Posterior cingulate gyrus (tissue), 11 donors: ENCODE data around the gene MRGPRG.

Source experiments
- DNase-seq, 10 donors: peaks; one replicate each; pipeline versions ENCODE4 v3.0.0 to v3.0.0-alpha.2; 2020 to 2021; ENCODE audit warnings: mixed read lengths in 3 of 10
- intact Hi-C: fragments of 100-400 bp; cut with DNase I; formaldehyde crosslinking; loops from one replicate; pipeline ENCODE4 v1.15.1; 2023

Gene MRGPRG

GRCh38 chr11:3226846-3227567 is 8.4 kb upstream of the MRGPRG start:
- intact Hi-C loops, result no loop called here

GRCh38 chr11:3225826-3226750 is 7.5 kb upstream of the MRGPRG start:
- peak in 3 of 10 donors; percentile 52 to 76 (median 59) for DNase-seq
- intact Hi-C loops, result no loop called here

More at GRCh38 chr11:3226846-3227567, 8.4 kb upstream of the MRGPRG start:
- DNase-seq, result peak in 3 of 10 donors; percentile 48 to 72 (median 61)

DNA sequence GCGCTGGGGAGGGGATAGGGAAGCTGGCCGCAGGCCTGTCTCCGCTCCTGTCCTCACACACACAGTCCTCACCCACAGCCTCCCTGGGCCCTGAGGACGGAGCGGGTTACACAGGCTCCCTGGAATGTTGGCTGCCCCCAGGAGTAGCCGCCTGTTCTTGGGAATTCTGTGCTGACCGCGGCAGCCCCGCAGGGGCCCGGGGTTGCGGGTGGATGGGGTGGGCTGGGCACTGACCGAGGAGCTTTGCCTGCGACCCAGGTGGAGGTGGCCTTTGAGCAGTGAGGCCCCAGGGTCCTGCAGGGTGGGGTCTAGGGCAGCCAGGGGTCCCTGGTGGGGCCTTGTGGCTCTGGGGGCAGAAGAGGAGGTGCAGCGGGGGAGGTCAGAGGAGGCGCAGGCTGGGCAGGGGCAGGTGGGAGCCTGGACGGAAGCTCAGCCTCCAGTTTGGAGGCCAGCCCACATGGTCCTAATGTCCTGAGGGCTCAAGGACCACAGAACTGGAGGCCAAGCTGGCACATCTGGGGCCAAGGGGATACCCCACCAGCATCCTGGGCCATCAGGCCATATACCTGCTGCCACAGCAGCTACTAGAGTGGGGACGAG is 6.6 kb upstream of the MRGPRG start:
- peak in 3 of 10 donors; percentile 62 to 72 (median 66) for DNase-seq
- intact Hi-C loops, result no loop called here

GRCh38 chr11:3224401-3225057 is 5.9 kb upstream of the MRGPRG start:
- DNase-seq, result peak in 3 of 10 donors; percentile 66 to 77 (median 69)
- intact Hi-C loops, result no loop called here

DNA sequence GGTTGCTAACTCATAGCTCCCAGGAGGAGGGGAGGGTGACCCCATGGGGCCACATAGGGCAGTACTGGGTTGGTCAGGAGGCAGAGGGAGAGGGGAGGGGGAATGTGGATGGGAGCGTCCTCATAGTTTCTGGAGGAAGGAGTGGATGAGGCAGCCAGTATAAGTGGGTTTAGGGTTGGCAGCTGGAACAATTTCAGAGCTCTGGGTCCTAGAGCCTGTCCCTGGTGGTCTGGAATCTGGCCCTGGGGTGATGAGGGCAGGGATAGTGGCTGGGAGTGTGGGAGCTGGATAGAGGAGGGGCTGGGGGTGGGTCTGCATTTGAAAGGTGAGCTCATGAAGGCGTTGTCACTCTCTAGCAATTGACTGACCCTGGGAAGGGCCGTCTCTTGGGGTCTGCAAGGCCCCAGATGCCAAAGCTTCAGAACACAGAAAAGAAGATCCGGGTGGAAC is 5.3 kb upstream of the MRGPRG start:
- DNase-seq, result peak in 2 of 10 donors; percentile 21 to 25
- intact Hi-C loops, result no loop called here

- intact Hi-C loops, result no loop called here
- DNase-seq, result peak in 3 of 10 donors; percentile 44 to 68 (median 68)
These were observed 4.6 kb upstream of the MRGPRG start for GRCh38 chr11:3222941-3223915.

- DNase-seq, result peak in 4 of 10 donors; percentile 5 to 80 (median 53)
- intact Hi-C loops, result no loop called here
These were observed 3.6 kb upstream of the MRGPRG start for GRCh38 chr11:3222003-3222855.

DNA sequence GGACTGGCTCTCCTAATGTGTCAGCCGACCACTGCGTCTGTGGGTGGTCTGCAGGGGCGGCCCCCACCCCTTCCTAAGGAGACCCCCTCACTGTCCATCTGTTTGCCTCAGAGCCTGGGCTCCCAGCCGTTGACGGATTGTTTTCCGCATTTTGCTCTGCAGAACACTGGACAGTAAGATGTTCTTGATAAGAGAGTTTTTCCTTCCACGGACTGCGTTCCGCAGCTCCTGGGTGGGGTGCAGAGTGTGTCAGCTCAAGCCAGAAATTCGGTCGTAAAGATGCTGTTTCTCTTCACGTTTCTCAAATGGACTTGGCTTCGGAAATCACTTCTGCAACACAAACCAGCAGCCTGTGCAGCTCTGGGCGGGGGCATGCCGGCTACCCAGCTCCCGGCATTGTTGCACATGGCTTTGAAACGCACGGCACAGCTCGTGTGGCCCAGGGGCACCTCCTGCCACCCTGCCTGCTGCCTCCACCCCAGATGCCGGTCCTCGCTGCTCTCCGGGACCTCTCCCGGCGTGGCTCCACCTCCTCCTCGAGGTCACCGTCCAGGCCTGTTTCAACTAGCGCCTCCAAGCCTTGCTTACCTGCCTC is 2.9 kb upstream of the MRGPRG start:
- peak in 4 of 10 donors; percentile 4 to 68 (median 50) for DNase-seq
- intact Hi-C loops, result no loop called here

DNA sequence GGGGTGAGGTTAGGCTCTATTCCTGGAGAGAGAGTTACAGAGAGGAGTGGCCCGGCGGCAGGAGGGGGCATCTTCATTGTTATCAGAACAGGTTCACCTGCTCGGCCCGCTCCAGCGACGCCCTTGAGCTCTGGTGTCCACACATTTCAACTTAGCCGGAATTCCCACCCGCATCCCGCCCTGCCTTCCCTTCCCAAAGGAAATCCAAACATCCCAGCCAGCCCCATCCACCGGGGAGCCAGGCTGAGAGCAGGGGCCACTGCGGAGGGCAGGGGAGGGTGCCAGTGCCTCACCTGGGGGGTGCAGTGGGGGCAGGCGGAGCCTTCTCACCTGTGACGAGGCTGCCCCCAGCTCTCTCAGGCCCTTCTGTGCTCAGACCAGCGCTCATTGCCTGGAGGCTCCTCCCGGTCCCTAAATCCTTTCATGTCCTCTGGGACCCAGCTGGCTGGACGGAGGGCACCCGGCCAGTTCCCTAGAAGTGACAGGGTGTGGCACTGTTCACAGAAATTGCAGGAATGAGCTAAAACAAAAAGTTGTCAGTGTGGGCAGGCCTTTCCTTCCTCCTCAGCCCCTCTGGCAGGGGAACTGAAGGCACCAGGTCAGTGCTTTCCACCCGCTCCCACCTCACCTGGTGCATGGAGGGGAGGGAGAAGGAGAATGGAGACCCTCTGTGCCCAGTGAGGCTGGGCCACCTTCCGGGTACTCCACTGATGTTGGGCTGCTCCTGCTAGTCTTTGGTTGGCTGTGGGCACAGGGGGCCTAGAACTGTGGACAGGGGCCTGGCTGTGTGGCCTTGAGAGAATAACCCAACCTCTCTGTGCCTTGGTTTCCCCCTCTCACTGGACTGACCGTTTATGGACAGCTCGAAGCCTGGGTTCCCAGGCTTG is 2.2 kb upstream of the MRGPRG start:
- intact Hi-C loops, result no loop called here
- DNase-seq, result peak in 3 of 10 donors; percentile 3 to 70 (median 50)

- DNase-seq, result peak in 1 of 10 donors; percentile 47
- intact Hi-C loops, result no loop called here
These were observed 1.5 kb upstream of the MRGPRG start for GRCh38 chr11:3220101-3220500.

DNA sequence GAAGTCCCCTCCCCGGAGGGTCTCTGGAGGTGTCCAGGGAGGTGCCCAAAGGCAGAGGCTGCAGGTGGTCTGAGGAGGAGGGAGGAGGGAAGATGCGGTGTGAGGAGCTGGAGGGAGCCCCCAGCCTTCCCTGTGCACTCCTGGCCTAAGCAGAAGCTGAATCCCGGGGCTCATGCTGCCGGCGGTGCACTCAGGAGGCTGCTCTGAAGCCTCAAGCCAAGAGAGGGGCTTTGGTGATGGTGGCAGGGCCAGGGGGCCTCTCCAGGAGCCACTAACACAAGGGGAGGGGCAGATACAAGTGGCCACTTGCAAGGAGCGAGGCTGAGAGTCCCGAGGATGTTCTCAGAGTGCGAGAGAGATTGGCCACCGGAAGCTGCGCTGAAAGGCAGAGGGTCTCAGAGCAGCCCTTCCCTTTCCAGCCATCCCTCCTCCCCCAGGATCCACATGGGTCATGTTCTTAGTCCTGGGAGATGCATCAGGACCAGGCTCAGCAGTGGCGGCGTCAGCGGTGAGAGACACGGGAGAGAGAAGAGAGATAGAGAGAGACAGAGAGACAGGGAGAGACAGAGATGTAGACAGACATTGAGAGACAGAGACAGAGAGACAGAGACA is 774 bp upstream of the MRGPRG start:
- intact Hi-C loops, result loop anchor here (5.0 to 10.0 kb wide), 3 partner anchors 52 to 125 kb away; partner anchors contain the start of gene OSBPL5
- DNase-seq, result peak in 5 of 10 donors; percentile 0 to 57 (median 55)

DNA sequence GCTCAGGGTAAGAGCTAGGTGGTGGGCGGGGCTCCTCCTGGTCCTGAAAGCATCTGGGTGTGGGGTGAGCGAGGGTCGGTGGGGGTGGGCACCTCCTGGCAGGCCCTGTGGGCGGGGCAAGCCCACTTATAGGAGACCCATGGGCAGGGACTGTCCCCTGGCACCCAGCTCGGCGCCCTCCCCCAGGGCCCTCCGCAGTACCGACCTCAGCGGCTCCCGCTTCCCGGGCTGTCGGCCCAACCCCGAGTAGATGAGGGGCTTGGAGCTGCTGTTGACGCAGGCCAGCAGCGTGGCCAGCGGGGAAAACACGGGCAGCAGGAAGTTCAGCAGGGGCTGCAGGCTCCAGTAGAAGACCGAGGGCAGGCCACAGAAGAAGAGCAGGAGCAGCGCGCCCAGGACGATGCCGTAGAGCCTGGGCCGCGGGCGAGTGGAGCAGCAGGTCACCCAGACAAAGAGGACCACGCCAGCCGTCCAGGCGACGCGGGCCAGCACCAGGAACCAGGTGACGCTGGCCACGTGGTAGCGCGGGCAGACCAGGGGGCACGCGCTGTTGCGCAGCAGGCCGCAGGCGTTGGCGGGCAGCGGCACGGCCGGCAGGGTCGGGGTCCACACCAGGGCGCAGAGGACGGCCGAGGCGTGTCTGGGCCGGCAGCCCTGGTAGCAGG is 663 bp downstream of the MRGPRG start:
- intact Hi-C loops, result loop anchor here (2.0 to 10.0 kb wide), 4 partner anchors 51 to 181 kb away; partner anchors contain the start of gene OSBPL5
- DNase-seq, result peak in 6 of 10 donors; percentile 3 to 83 (median 31)

GRCh38 chr11:3216027-3216525 is 2.5 kb downstream of the MRGPRG start:
- peak in 6 of 10 donors; percentile 3 to 72 (median 21) for DNase-seq
- intact Hi-C loops, result loop anchor here (2.0 to 10.0 kb wide), 4 partner anchors 49 to 179 kb away; partner anchors contain the start of gene OSBPL5

DNA sequence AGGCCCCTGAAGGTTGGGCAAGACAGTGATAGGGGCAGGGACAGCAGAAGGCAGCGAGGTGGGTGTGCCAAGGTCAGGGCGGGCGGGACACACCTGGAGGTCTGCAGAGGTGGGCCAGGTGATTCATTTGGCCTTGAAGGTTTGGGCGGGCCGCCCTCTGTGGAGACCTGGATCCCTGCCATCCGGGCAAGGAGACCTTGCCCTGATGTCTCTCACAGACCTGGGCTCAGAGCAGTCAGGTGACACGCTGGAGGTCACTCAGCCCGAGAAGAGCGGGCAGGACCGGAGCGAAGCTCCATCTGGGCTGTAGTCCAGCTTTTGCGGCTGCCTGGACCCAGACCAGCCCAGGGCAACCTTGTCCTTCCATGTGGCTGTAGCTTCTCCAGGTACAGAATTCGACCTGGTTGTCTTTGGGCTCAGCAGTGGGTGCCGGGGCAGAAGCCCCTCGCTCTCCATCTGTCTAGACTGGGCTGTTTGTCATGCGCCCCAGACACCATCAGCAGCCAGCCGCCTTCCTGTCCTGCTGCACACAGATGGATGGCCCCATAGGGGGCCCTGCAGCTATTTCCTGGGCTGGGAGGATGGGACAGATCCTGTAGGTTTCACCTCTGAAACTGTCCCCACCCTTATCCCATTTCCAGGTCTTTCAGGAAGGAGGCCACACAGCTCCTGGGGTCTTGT is 3.1 kb downstream of the MRGPRG start:
- peak in 7 of 10 donors; percentile 2 to 83 (median 5) for DNase-seq
- intact Hi-C loops, result loop anchor here (2.0 to 10.0 kb wide), 4 partner anchors 48 to 179 kb away; partner anchors contain the start of gene OSBPL5

- peak in 2 of 10 donors; percentile 44 to 46 for DNase-seq
- intact Hi-C loops, result loop anchor here (10.0 kb wide), 1 partner anchor 120 kb away; no protein-coding TSS in a partner anchor
These were observed 4.3 kb downstream of the MRGPRG start for GRCh38 chr11:3214420-3214699.
